ENCODE measurements around the gene KCTD2.
"Not testable (repeated sequence)": the region's sequence is repeated elsewhere in the genome, so short reads cannot be mapped to it uniquely, and the experiment has no call there.

The KCTD2 gene, protein sequence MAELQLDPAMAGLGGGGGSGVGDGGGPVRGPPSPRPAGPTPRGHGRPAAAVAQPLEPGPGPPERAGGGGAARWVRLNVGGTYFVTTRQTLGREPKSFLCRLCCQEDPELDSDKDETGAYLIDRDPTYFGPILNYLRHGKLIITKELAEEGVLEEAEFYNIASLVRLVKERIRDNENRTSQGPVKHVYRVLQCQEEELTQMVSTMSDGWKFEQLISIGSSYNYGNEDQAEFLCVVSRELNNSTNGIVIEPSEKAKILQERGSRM

DNA sequence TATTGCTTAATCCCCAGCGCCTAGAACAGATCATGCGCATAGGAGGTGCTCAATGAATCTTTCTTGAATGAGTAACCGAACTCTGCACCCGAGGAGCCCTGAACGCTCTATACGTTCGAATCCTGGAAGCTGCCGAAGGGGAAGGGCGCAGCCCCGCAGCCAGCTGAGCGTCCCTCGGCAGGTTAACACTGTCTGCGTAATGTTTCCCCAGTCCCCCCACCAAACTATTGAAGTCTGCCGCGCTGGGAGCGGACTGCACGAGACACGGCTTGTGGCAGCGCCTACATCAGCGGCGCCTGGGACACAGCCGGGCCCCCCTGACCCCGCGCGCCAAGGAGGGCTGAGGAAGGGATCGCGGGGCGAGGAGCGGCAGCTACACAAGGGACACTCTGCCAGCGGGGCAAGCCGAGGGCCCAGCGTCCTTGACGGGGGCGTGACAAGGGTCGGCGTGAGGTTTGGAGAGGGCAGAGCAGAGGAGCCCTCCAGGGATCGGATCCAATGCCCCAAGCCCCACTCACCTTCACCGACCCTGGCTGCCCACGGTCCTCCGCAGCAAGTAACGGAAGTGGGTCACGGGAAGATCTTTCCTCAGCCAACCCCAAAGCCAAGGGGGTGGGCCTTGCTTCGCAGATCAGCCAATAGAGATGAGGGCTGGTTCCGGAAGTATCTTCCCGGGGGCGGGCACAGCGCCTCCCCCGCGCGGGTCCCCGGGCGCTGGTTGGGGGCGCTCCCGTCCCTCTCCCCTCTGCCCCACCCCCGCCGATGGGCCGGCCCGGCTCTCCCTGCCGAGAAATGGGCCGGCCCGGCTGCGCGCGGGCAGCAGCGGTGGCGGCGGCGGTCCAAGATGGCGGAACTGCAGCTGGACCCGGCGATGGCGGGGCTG, at the start of gene KCTD2, which contains the start of gene ATP5PD:
KCTD2 (plus strand) TSS at position 819 of the 883 bp plus-strand sequence; CDS start at position 845, 26 bp downstream.
ATP5PD (minus strand) TSS at position 563 of the 883 bp plus-strand sequence. CDS start 4,319 bp downstream, outside the sequence.
- DNase-seq: peak; percentile 86 to 90 (median 89)

DNA sequence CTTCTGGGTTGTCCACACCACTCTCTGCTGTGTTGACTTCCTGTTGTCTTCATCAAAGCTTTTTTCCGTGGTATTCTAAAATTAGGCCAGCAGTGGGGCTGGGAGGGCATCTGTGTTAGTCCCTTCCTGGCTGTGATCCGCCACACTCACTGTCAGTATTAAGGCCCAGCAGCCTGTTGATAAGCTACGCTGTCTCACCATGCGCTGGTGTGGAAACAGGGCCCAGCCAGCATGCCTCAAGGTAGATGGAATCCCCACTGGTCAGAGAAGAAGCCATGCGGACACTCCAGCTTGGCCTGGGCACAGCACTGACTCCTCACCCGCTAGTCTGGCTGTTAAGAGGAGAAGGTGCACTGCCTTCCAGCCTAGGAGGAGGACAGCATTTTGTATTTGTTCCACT, 48.2 kb upstream of the KCTD2 start:
- DNase-seq: no peak

DNA sequence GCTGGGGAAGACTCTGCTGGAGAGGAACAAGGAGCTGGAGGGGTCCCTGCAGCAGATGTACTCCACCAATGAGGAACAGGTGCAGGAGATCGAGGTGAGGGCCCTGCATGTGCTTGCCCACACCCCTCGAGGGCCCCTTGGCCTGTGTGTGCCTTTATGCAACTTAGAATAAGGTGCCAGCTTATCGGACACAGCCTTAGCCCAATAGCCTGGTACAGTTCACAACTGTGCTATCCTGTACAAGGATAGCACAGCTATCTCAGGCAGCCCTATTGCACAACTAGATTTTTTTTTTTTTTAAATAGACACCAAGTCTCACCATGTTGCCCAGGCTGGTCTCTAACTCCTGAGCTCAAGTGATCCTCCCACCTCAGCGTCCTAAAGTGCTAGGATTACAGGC, 47.5 kb upstream of the KCTD2 start:
- no peak for DNase-seq

DNA sequence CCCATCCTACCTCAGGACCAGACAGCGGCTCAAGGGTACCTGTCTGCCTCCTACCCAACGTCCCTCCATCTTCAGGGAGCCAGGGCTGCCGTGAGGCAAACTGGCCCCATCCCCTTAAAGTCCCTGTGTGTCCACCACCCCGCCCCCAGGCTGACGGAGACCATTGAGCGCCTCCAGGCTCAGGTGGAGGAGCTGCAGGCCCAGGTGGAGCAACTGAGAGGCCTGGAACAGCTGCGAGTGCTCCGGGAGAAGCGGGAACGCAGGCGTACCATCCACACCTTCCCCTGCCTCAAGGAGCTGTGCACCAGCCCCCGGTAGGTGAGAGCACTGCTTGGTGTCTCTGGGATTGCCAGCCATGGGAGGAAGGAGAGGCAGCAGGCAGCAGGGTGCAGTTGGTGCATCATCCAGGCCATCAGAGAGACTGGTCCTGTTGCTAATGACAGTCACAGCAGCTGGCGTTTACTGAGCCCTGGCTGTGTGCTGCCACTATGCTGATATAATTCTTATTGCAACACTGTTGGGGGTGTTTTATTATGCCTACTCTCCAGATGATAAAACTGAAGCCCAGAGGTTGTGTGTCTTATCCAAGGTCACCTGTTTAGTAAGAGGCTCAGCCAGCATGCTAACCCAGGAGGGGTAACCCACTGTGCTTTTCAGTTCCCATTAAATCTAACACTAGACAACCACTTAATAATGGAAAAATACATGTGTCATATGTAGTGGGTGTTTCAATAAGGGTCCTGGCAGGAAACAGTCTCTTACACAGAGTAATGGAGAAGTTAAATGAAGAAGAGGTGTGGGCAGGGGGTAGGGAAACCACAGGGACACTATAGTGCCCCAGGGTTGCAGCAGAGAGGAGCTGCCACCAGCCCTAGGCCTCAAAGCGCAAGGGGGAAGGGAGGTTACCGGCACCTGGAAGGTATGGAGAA, 44.8 kb upstream of the KCTD2 start:
- DNase-seq: no peak

DNA sequence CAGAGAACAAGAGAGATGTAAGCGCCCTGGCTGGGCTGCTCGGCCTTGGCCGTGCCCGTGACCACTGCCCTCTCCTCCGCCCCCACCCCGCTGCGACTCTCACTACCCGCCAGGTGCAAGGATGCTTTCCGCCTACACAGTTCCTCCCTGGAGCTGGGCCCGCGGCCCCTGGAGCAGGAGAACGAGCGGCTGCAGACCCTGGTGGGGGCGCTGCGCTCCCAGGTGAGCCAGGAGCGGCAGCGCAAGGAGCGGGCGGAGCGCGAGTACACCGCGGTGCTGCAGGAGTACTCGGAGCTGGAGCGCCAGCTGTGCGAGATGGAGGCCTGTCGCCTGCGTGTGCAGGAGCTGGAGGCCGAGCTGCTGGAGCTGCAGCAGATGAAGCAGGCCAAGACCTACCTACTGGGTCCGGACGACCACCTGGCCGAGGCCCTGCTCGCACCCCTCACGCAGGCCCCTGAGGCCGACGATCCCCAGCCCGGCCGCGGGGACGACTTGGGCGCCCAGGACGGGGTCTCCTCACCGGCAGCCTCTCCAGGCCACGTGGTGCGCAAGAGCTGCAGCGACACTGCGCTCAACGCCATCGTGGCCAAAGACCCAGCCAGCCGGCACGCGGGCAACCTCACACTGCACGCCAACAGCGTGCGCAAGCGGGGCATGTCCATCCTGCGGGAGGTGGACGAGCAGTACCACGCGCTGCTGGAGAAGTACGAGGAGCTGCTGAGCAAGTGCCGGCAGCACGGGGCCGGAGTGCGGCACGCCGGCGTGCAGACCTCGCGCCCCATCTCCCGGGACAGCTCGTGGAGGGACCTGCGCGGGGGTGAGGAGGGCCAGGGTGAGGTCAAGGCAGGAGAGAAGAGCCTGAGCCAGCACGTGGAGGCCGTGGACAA, 43.7 kb upstream of the KCTD2 start:
- no peak for DNase-seq

DNA sequence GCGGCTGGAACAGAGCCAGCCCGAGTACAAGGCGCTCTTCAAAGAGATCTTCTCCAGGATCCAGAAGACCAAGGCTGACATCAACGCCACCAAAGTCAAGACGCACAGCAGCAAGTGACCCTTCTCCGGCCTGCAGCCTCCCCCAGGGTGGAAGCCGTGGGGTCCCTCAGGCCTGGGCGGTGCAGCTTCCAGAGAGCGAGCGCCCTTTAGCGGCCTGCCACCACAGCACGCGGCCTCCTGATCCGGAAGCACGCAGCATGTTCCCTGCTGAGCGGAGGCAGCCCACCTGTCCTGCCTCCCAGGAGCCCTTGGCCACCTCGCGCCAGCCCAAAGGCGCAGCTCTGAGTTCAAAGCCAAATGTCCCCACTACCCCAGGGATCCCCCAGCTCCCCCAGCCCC, 43.1 kb upstream of the KCTD2 start:
- no peak for DNase-seq

DNA sequence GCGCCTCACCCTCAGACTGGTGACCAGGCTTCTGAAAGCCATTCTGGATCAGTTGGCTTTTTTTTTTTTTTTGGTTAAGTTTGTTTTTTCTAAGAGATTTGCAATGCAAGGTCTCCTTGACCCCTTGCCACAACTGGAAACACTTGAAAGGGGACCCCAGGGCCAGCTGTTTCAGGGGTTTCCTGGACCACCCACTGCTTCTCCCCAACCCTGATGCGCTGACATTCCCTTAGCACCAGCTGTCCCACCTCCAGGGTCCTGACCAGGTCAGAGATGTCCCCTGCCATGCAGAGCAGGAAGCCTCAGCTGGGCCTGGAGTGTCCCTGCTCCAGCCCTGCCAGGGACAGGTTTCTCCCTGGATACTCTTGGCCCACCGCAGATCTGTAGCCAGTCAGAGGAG, 42.7 kb upstream of the KCTD2 start:
- DNase-seq: no peak

DNA sequence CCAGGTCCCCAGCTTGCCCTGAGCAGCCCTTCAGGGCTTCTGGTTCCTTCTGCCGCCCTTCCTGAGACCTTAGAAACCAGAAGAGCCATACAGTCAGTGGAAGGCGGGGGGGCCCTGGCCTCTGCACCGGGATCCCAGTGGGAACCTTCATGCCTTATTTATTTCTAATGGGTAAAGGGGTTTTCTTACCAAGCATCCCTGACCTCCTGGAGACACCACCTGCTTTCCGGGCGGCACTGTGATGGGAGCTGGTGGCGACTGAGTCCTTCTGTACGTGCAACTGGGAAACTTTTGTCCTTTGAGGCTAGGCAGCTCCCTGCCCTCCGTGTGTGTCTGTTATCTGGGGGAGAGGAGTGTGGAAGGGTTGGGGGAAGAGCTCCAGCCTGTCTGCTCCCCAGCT, 41.7 kb upstream of the KCTD2 start:
- no peak for DNase-seq

DNA sequence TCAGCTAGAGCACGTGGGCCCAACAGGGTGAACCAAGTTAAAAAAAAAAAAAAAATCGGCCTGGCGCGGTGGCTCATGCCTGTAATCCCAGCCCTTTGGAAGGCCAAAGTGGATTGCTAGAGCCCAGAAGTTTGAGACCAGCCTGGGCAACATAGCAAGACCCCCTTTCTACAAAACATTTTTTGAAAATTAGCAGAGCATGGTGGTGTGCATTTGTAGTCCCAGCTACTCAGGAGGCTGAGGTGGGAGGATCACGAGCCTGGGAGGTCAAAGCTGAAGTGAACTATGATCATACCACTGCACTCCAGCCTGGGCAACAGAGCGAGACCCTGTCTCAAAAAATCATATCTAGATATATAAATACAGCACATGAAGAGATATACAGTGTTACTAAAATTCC, 40.9 kb upstream of the KCTD2 start:
- DNase-seq: not testable (repeated sequence)

DNA sequence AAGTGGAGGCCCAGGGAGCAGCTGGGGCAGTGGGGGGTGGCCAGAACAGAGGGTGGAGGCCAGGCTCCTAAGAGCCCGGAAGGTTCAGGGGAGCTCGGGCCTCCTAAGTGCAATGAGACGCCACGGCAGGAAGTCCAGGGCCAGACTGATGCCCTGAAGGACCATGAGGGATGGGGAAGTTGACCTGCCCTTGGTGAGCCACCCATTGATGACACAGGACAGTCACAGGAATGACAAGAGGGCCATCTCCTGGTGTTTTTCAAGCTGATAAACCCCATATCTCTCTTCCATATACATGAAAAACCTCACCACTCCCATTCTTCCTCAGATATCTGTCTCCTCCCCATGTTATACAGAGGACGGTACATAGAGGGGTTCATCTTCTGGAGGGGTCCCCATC, 40.4 kb upstream of the KCTD2 start:
- DNase-seq: no peak

DNA sequence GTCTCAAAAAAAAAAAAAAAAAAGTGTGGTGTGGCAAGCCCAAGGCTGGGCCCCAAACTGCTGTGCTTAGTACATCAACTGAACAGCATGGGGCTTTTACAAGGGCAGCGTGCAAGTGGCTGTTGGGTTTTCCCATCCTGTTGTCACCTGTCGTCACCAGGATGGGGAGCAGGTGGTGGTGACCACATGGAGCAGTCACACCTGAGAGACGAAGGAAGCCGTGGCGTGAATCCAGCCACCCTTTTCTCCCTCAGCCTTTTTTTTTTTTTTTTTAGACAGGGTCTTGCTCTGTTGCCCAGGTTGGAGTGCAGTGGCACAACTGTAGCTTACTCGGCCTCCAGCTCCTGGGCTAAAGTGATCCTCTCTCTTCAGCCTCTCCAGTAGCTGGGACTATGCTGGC, 38.7 kb upstream of the KCTD2 start:
- no peak for DNase-seq

DNA sequence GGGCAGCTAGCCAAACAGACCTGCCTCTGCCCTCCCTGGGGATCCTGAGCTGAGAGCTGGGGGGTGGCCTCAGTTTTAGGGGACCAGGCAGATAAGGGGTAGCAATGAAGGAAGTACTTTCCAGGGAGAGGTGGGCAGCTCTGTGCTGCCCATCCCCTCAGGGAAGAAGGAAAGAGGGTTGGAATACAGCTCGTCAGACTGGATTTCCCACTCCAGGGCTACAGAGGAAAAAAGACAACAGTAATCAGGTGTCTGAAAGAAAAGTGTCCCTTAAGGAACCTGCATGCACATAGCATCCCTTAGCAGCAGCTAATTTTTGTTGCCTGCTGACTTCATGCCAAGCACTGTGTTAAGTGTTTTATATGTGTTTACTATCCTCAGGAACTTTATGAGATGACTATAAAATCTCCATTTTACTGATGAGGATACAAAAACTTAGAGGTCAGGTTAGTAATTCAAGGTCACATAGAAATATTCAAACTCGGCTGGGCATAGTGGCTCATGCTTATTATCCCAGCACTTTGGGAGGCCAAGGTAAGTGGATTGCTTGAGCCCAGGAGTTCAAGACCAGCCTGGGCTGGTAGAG, 37.8 kb upstream of the KCTD2 start:
- no peak for DNase-seq

DNA sequence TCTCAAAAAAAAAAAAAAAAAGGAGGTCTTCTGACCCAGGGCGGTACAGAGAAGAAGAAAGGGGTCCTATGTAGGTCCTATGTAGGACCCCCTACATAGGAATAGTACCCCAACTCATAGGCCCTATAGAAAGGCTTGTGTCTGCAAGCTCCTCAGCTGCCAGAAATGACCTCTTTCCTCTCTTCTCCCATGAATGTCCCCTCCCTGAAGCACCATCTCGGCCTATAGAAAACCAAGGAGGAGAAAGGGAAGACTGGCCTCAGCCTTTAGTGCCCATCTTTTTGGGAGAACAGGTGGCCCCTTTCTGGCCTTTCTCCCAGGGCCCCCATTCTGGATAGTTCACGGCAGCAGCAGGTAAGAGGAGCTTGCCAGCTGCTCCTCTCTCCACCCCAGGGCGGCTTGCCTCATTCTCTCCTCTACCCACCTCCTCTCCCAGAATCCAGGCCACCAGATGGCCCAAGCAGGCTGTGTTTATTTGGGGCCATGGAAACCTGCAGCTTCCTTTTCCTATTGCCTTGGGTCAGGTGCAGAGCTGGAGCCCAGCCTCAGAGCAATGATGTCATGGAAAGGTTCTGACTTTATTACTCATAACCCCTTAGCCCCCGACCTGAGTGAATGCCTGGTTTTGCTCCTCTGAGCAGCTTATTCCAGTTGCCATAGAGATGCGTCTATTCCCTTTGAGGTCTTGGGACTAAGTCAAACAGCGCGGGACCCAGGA, 36.2 kb upstream of the KCTD2 start:
- DNase-seq: no peak

DNA sequence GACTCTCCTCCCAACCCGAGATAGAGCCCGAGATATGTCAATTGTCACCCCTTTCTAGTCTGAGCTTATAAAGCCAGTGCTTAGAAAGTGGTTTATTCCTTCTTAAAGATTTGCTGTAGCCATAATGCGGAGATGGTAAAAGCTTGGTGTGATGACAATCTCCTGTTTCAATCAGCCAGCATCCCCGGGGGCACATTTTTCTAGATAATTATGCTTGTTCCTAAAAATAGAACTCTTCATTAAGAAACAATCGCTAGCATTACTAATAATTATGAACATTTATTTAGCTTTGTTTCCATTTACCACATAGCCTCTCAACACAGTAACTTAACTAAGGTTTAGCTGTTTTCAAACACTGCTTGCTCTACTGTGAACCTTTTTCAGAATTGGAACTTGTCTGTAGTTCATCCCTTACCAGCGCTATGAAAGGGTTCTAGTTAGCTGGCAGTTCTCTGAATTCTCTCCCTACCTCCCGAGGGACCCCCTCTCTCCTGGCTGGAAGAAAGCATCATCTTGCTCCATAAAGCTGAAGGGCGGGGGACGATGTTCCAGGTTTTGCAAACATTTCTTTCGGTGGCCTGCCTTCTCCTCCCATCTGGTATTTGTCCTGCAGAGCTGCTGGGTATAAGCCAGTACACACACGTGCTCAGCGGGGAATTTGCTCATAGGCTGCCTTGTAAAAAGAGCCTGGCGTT, 35.5 kb upstream of the KCTD2 start:
- no peak for DNase-seq

DNA sequence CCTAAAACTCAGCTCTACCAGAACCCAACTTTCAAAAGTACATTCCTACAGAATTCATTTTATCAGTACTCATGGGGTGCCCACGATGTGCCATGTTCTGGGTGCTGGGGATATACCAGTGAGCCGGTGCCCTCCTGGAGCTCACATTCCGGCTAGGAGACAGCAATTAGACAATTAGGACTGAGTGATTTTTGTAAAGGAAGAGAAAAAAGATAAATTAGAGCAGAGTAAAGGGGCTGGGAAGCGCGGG, 35.0 kb upstream of the KCTD2 start:
- DNase-seq: no peak

DNA sequence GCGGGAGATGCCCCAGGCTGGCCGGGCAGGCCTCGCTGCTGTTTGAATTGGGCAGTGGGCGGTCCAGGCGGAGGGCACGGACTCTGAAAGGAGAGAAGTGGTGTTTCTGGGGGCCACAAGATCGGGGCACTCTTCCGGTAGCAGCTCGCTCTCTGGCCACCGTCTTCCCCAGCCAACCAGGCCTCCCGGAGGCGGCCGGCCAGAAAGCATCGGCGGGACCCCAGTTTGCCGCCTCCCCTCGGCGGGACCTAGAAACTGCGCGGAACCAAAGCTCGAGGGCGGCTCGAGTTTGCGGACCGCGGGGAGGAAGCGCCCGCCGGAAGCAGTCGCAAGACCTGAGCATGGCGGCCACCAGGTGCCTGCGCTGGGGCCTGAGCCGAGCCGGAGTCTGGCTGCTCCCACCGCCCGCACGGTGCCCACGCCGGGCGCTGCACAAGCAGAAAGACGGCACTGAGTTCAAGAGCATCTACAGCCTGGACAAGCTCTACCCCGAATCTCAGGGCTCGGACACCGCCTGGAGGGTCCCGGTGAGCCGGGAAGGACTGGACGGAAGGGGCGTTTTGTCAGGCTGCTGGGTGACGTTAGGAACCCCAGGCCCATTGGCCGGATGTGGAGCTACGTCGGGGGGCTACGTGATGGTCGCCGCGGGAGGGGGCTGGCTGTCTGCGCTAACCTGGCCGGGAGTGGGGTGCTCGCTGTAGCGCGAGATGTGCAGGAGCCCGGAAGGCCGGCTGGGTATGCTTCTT, 34.5 kb upstream of the KCTD2 start, which contains the start of gene MRPL58:
MRPL58 (plus strand) TSS at position 325 of the 746 bp plus-strand sequence; CDS start at position 342, 17 bp downstream.
- peak; percentile 63 to 69 (median 67) for DNase-seq

DNA sequence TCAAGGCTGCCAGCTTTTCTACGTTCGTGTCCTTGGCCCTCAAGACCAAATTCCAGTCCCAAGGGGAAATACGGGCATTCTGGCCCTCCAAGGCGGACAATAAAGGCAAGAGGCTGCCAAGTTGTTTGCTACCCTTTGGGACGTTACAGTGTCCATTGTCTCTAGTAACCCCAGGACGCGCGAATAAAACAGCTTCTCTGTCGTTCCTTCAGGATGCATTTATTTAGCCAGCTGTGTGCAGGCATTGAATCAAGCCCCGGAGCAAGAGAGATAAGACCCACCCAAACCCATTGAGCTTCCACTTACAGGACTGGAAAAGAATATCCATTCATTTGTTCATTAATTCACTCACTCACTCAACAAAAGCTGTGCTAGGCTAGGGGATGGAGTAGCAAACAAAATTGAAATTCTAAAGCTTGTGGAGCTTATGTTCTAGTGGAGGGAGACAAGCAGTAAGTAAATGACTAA, 33.9 kb upstream of the KCTD2 start:
- DNase-seq: no peak

DNA sequence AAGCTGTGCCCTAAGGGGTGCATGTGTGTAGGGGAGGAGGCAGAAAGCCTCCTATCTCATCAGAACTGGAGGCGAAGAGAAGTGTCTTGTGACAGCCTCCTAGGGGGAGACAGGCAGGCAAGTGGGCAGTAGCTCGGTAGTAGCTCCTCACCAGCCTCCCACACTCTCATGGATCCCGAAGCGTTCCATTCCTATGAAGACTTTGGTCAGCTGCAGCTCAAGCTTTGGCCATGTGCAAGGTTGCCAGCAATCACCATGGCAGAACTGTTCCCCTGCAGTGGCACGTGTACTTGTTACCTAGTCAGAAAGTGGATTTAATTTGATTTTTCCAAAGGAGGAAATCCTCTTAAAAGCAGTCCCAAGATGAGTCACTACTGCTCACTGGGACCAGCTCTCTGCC, 27.9 kb upstream of the KCTD2 start:
- no peak for DNase-seq

DNA sequence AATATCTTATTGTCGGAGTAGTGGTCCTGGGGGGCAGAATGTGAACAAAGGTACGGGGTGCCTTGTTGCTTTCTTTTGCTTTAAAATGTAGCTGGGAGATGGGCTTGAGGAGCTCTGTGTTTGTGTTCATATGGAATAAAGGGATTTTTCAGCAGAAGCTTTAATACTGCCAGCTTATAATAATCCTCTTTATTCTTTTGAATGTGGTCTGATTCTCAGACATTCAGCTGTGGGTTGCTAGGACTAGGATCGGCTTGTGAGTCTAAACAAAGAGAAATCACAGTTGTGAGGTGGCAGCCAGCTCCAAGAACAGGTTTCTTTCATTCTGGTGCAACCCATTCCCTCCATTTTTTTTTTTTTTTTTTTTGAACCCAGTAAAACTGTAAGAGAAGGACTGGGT, 27.3 kb upstream of the KCTD2 start:
- DNase-seq: no peak
